ENCODE results near the gene MCC. TPM values are rescaled to one million over a fixed set of nuclear protein-coding genes. Genes with fewer than 3 reads are reported as not detected.

MCC gene
- total RNA-seq, 1 donor from 2014 or later, result 33.9 TPM

GRCh38 chr5:113152380-113152740 is 335.9 kb downstream of the MCC start:
- Mint-ChIP-seq H3K27me3 (ENCODE audit: low read depth) (no peaks in the 10 kb centered on the region), H3K9me3 (no peaks in the 10 kb centered on the region), H3K4me1 (peaks cover 16% of the 10 kb centered on the region), H3K27ac (no peak overlapping the region), H3K36me3 (peaks cover 2% of the 10 kb centered on the region), H3K4me3 (no peak overlapping the region)
- DNase-seq (ENCODE audit: low spot score in 2 of 2, unreplicated experiment in 2 of 2), result no peak
- TF ChIP-seq, protein P1, sequence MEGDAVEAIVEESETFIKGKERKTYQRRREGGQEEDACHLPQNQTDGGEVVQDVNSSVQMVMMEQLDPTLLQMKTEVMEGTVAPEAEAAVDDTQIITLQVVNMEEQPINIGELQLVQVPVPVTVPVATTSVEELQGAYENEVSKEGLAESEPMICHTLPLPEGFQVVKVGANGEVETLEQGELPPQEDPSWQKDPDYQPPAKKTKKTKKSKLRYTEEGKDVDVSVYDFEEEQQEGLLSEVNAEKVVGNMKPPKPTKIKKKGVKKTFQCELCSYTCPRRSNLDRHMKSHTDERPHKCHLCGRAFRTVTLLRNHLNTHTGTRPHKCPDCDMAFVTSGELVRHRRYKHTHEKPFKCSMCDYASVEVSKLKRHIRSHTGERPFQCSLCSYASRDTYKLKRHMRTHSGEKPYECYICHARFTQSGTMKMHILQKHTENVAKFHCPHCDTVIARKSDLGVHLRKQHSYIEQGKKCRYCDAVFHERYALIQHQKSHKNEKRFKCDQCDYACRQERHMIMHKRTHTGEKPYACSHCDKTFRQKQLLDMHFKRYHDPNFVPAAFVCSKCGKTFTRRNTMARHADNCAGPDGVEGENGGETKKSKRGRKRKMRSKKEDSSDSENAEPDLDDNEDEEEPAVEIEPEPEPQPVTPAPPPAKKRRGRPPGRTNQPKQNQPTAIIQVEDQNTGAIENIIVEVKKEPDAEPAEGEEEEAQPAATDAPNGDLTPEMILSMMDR (IDR thresholded peaks at IDR 0.05; ENCODE audit: unreplicated experiment), result no peak

DNA sequence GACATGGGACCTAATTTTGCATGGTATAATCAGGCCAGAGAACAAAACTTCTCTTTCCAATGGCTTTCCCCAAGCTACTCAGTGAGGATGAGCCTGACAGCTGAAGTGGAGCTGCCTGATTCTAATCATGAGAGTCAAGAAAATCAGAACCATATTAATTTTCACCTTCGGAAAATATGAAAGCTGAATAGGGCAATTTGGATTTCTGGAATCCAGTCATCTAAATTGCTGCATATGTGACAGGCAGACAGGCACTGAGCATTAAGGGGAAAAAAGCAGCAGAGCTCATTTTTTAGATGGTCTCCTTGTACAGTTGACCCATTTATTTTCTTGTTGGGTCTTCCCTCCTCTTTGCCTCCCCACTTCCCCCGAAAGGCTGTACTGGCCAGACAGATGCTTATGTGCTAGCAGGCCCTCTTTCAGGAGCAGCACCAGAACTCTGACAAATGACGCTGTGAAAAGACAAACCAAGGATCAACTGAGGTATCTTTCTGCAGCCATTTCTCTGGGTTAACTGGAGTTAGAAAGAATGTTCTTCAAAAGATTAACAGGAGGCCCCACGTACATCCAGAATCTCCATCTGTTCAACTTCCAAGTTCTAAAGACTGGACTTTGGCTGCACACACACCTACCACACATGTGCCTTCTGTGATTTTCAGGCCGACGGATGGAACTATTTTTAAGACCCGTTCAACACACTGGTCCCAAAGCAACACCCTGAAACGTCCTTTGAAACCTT is 336.4 kb downstream of the MCC start:
- H3K36me3 Mint-ChIP-seq, result no peaks in the 10 kb centered on the region
- H3K9me3 Mint-ChIP-seq, result no peaks in the 10 kb centered on the region
- peaks cover 21% of the 10 kb centered on the region for H3K4me1 Mint-ChIP-seq
- no peaks in the 10 kb centered on the region for H3K27me3 Mint-ChIP-seq (ENCODE audit: low read depth)
- H3K4me3 Mint-ChIP-seq, result no peak overlapping the region
- DNase-seq (ENCODE audit: low spot score in 2 of 2, unreplicated experiment in 2 of 2), result no peak
- no peak overlapping the region for H3K27ac Mint-ChIP-seq
- TF ChIP-seq, protein P1 (IDR thresholded peaks at IDR 0.05; ENCODE audit: unreplicated experiment), result no peak

DNA sequence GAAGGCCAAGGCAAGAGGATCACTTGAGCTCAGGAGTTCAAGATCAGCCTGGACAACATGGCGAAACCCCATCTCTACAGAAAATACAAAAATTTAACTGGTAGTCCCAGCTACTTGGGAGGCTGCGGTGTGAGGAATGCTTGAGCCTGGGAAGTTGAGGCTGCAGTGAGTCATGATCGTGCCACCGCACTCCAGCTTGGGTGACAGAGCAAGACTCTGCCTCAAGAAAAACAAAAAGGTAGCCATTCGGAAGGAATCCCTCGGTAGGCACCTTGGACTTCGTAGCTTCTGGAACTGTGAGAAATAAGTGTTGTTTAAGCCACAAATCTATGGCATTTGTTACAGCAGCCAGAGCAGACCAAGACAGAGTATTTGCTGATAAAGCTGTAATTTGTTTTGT is 337.4 kb downstream of the MCC start:
- no peak for DNase-seq (ENCODE audit: low spot score in 2 of 2, unreplicated experiment in 2 of 2)
- Mint-ChIP-seq H3K27me3 (ENCODE audit: low read depth) (no peaks in the 10 kb centered on the region), H3K9me3 (no peaks in the 10 kb centered on the region), H3K4me3 (no peak overlapping the region), H3K27ac (no peak overlapping the region), H3K36me3 (no peaks in the 10 kb centered on the region), H3K4me1 (peaks cover 25% of the 10 kb centered on the region)
- TF ChIP-seq, protein P1 (IDR thresholded peaks at IDR 0.05; ENCODE audit: unreplicated experiment), result no peak

- Mint-ChIP-seq H3K4me1 (peaks cover 25% of the 10 kb centered on the region), H3K27me3 (ENCODE audit: low read depth) (no peaks in the 10 kb centered on the region), H3K9me3 (no peaks in the 10 kb centered on the region), H3K36me3 (no peaks in the 10 kb centered on the region), H3K27ac (peak overlapping the region; percentile 22), H3K4me3 (no peak overlapping the region)
- TF ChIP-seq, protein P1 (IDR thresholded peaks at IDR 0.05; ENCODE audit: unreplicated experiment), result no peak
- DNase-seq (ENCODE audit: low spot score in 2 of 2, unreplicated experiment in 2 of 2), result no peak
Measured at GRCh38 chr5:113150221-113150620, 338.0 kb downstream of the MCC start.

DNA sequence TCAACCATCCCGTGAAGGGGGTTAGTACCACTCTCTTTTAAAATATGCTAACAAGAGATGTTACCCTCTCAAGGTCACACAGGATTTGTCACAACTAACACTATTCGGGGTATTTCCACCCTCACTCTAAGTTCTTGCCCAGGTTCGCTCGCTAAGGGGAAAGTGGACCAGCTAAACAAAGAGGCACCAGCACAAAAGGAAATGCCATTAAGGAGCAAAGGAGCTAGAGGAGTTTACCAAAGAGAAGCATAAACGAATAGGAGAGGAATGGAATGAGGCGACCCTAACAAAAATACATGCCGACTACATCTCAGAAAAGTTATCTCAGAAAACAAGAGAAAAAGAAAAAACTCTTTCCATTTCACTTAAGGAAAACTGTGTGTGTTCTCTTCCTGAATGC is 340.7 kb downstream of the MCC start:
- DNase-seq (ENCODE audit: low spot score in 2 of 2, unreplicated experiment in 2 of 2), result no peak
- TF ChIP-seq, protein P1 (IDR thresholded peaks at IDR 0.05; ENCODE audit: unreplicated experiment), result no peak
- no peaks in the 10 kb centered on the region for H3K27me3 Mint-ChIP-seq (ENCODE audit: low read depth)
- no peak overlapping the region for H3K4me3 Mint-ChIP-seq
- H3K27ac Mint-ChIP-seq, result no peak overlapping the region
- peaks cover 1% of the 10 kb centered on the region for H3K36me3 Mint-ChIP-seq
- H3K9me3 Mint-ChIP-seq, result no peaks in the 10 kb centered on the region
- peaks cover 22% of the 10 kb centered on the region for H3K4me1 Mint-ChIP-seq

All from mesothelial cell of epicardium (in vitro differentiated cells).